Natural killer cell (primary cell): Measurements from ENCODE around the gene TOMM22. TPM values are rescaled to one million over a fixed set of nuclear protein-coding genes. Genes with fewer than 3 reads are reported as not detected.
A peak's percentile ranks its signal among the peaks of the same experiment; 100 is the strongest.

Experiments
- ATAC-seq, 3 donors: fragments of 150-1000 bp in 2 of 3; fragments of 200-7000 bp in 1 of 3; cut with Tn5 transposase; 1 replicate in 1 of 3; 2 replicates in 2 of 3; pipeline ENCODE4 v1.10.0; 2021; ENCODE audit warnings: mild to moderate bottlenecking in 2 of 3, moderate library complexity in 2 of 3
- DNase-seq, 2 donors: peaks; one replicate each; pipeline versions ENCODE4 v3.0.0 to v3.0.0-alpha.2; 2013 to 2021; ENCODE audit warnings: mixed read lengths in 1 of 2
- H3K27ac ChIP-seq: one replicate; pipeline ENCODE4 v1.5.1; 2013; ENCODE audit warnings: mild to moderate bottlenecking, low read length
- H3K27me3 ChIP-seq: one replicate; pipeline ENCODE4 v1.6.1; 2013; ENCODE audit warnings: low read length; ENCODE audit not compliant: control insufficient read depth, insufficient read depth
- H3K36me3 ChIP-seq: one replicate; pipeline ENCODE4 v1.6.1; 2013; ENCODE audit warnings: low read length; ENCODE audit not compliant: control insufficient read depth, insufficient read depth
- H3K4me1 ChIP-seq: one replicate; pipeline ENCODE4 v1.6.1; 2013; ENCODE audit warnings: low read length; ENCODE audit not compliant: control insufficient read depth, insufficient read depth
- H3K4me3 ChIP-seq: one replicate; pipeline ENCODE4 v1.5.1; 2013; ENCODE audit warnings: low read length
- H3K9me3 ChIP-seq: one replicate; pipeline ENCODE4 v1.6.1; 2013; ENCODE audit warnings: low read length; ENCODE audit not compliant: control insufficient read depth, insufficient read depth
- H3K27ac Mint-ChIP-seq, 2 donors: one replicate each; pipeline ENCODE4 v1.8.0; 2022; ENCODE audit warnings: mild to moderate bottlenecking in 2 of 2, mixed read lengths in 2 of 2, moderate library complexity in 1 of 2
- H3K27me3 Mint-ChIP-seq, 2 donors: one replicate each; pipeline ENCODE4 v1.8.0; 2022; ENCODE audit warnings: low read depth in 2 of 2, mixed read lengths in 2 of 2
- H3K36me3 Mint-ChIP-seq: one replicate; pipeline ENCODE4 v1.8.0; 2022; ENCODE audit warnings: mixed read lengths
- H3K4me1 Mint-ChIP-seq, 2 donors: one replicate each; pipeline ENCODE4 v1.8.0; 2022; ENCODE audit warnings: mixed read lengths in 2 of 2
- H3K4me3 Mint-ChIP-seq: one replicate; pipeline ENCODE4 v1.8.0; 2022; ENCODE audit warnings: mild to moderate bottlenecking, moderate library complexity, mixed read lengths
- H3K9me3 Mint-ChIP-seq, 2 donors: one replicate each; pipeline ENCODE4 v1.8.0; 2022; ENCODE audit warnings: mixed read lengths in 2 of 2
- CTCF ChIP-seq: fragments of 200-600 bp; IDR thresholded peaks from one replicate; pipeline ENCODE4 v1.8.0; 2022; ENCODE audit warnings: antibody characterized with exemption
- WGBS: methylation state at CpG from one replicate; pipeline ENCODE4 v1.1.7; 2013; ENCODE audit warnings: missing lambda C conversion rate; ENCODE audit not compliant: insufficient coverage; 5-methylcytosine and 5-hydroxymethylcytosine counted together
- intact Hi-C: fragments of 100-400 bp; cut with micrococcal nuclease; formaldehyde crosslinking; loops from one replicate; pipeline ENCODE4 v1.14.2; 2022
- total RNA-seq, 4 donors: library from RNA; stranded (reverse); fragments of 120-200 nt in 1 of 4; gene quantifications; one replicate each; pipeline versions ENCODE4 v1.2.3 to v1.2.4, GENCODE V29; 2013 to 2022

Gene TOMM22
- total RNA-seq, 3 donors from 2014 or later (not counting 1 experiment from before 2014, with no cell fraction given) = 45.9 to 50.6 (median 47.5) TPM

- no peaks in the 10 kb centered on the region for H3K9me3 Mint-ChIP-seq
- H3K36me3 ChIP-seq = peaks cover 81% of the 10 kb centered on the region
- H3K36me3 Mint-ChIP-seq = peaks cover 9% of the 10 kb centered on the region
- DNase-seq = no peak
- no peak for ATAC-seq
- H3K27me3 Mint-ChIP-seq = no peaks in the 10 kb centered on the region
- no peaks in the 10 kb centered on the region for H3K4me1 ChIP-seq
- no peak for TF ChIP-seq CTCF
- no peak overlapping the region for H3K27ac Mint-ChIP-seq
- no peaks in the 10 kb centered on the region for H3K9me3 ChIP-seq
- H3K27ac ChIP-seq = no peak overlapping the region
- H3K4me3 ChIP-seq = no peak overlapping the region
- 98% methylated on average over 7 of the region's 7 CpGs for whole genome bisulfite sequencing
- no peaks in the 10 kb centered on the region for H3K27me3 ChIP-seq
- intact Hi-C loops = no loop called here
- H3K4me3 Mint-ChIP-seq = no peak overlapping the region
- H3K4me1 Mint-ChIP-seq = peaks cover 9 to 14% of the 10 kb centered on the region in 2 donors
These were observed 42.4 kb downstream of the TOMM22 start for GRCh38 chr22:38724176-38724575.

- peak in 1 of 2 donors; percentile 74 for DNase-seq
- Mint-ChIP-seq H3K9me3 (no peaks in the 10 kb centered on the region), H3K27me3 (no peaks in the 10 kb centered on the region), H3K36me3 (peaks cover 9% of the 10 kb centered on the region), H3K4me1 (peaks cover 9 to 16% of the 10 kb centered on the region in 2 donors), H3K27ac (peak overlapping the region; percentile 41 to 45), H3K4me3 (peak overlapping the region; percentile 10)
- WGBS = 86% methylated on average over 3 of the region's 3 CpGs
- Histone ChIP-seq H3K9me3 (no peaks in the 10 kb centered on the region), H3K4me1 (no peaks in the 10 kb centered on the region), H3K36me3 (peaks cover 90% of the 10 kb centered on the region), H3K27ac (no peak overlapping the region), H3K4me3 (no peak overlapping the region), H3K27me3 (no peaks in the 10 kb centered on the region)
- TF ChIP-seq CTCF = peak; percentile 71
- peak; percentile 67 to 85 (median 75) for ATAC-seq
- intact Hi-C loops = no loop called here
These were observed 43.3 kb downstream of the TOMM22 start for GRCh38 chr22:38724926-38725571.

- Histone ChIP-seq H3K27me3 (no peaks in the 10 kb centered on the region), H3K9me3 (no peaks in the 10 kb centered on the region), H3K4me3 (no peak overlapping the region), H3K4me1 (no peaks in the 10 kb centered on the region), H3K36me3 (peaks cover 97% of the 10 kb centered on the region), H3K27ac (no peak overlapping the region)
- ATAC-seq (no peak), DNase-seq (no peak)
- peak overlapping the region in 1 of 2 donors; percentile 41 for H3K27ac Mint-ChIP-seq
- 93% methylated on average over 18 of the region's 18 CpGs for WGBS
- peaks cover 9% of the 10 kb centered on the region for H3K36me3 Mint-ChIP-seq
- no peak for TF ChIP-seq CTCF
- H3K27me3 Mint-ChIP-seq = no peaks in the 10 kb centered on the region
- H3K9me3 Mint-ChIP-seq = no peaks in the 10 kb centered on the region
- no peak overlapping the region for H3K4me3 Mint-ChIP-seq
- intact Hi-C loops = no loop called here
- peaks cover 12 to 22% of the 10 kb centered on the region in 2 donors for H3K4me1 Mint-ChIP-seq
These were observed 44.3 kb downstream of the TOMM22 start for GRCh38 chr22:38725900-38726655.
